ENCODE measurements around the gene ZDHHC17. TPM values are rescaled to one million over a fixed set of nuclear protein-coding genes. Genes with fewer than 3 reads are reported as not detected.

Gene ZDHHC17
- total RNA-seq, 1 donor from 2014 or later, result 58.8 TPM

DNA sequence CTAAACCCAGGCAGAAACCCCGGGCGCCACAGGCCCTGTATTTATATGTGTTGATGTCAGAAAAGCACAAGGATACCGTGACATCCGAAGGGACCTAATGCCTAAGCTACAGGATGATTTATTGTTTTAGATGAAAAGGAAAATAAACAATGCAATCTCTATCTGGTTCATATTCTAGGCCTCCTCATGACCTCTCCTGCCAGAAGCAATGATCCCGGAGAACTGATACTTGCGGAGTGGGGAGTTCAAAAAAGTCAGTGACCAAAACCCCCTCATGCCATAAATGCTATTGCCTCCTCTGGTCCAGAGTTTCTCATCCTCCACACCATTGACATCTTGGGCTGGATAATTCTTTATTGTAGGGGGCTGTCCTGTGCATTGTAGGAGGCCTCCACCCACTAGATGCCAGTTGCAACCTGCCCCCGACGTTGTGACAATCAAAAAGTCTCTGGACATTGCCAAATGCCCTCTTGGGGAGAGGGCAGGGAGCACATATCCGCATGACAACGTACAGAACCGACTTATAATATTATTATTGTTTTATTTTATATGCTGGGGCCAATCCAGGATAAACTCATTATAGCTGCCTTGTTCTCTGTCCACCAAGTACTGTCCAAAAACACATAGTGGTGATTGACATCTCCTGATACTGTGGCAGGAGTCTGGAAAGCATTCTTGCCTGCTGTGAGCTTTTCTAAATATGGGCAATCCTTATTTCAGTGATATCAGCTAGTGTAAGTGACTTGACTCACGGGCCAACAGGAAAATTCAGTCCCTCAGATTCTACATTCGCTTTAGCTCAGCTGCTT is 116.0 kb downstream of the ZDHHC17 start:
- no peak for DNase-seq (ENCODE audit: low read depth, low spot score)
- Mint-ChIP-seq H3K27me3 (ENCODE audit: low read depth) (peaks cover 35% of the 10 kb centered on the region), H3K9me3 (no peaks in the 10 kb centered on the region), H3K36me3 (ENCODE audit: low read depth) (no peaks in the 10 kb centered on the region), H3K4me1 (peaks cover 24% of the 10 kb centered on the region), H3K27ac (ENCODE audit: unreplicated experiment) (peak overlapping the region; percentile 94), H3K4me3 (peak overlapping the region; percentile 90)
- TF ChIP-seq, protein P1, sequence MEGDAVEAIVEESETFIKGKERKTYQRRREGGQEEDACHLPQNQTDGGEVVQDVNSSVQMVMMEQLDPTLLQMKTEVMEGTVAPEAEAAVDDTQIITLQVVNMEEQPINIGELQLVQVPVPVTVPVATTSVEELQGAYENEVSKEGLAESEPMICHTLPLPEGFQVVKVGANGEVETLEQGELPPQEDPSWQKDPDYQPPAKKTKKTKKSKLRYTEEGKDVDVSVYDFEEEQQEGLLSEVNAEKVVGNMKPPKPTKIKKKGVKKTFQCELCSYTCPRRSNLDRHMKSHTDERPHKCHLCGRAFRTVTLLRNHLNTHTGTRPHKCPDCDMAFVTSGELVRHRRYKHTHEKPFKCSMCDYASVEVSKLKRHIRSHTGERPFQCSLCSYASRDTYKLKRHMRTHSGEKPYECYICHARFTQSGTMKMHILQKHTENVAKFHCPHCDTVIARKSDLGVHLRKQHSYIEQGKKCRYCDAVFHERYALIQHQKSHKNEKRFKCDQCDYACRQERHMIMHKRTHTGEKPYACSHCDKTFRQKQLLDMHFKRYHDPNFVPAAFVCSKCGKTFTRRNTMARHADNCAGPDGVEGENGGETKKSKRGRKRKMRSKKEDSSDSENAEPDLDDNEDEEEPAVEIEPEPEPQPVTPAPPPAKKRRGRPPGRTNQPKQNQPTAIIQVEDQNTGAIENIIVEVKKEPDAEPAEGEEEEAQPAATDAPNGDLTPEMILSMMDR (conservative IDR thresholded peaks at IDR 0.05), result no peak

DNA sequence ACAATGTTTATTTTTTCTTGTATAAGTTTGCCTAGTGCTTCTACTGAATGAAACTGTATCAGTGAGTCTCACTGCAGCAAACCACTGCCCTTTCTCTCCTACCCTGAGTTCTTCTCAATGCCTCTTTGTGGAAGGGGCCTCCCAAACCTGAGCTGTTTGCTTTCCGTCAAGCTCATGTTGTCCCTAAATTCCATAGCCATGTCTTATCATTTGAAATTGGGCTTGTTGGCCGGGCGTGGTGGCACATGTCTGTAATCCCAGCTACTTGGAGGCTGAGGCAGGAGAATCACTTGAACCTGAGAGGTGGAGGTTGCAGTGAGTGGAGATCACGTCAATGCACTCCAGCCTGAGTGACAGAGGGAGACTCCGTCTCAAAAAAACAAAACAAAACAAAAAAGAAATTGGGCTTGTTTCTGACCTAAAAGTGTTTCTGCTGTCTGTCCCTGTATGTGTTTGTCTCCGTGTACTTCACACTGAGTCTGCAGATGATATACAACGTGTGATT is 116.7 kb downstream of the ZDHHC17 start:
- peaks cover 35% of the 10 kb centered on the region for H3K27me3 Mint-ChIP-seq (ENCODE audit: low read depth)
- TF ChIP-seq, protein P1 (conservative IDR thresholded peaks at IDR 0.05), result no peak
- no peaks in the 10 kb centered on the region for H3K36me3 Mint-ChIP-seq (ENCODE audit: low read depth)
- no peaks in the 10 kb centered on the region for H3K9me3 Mint-ChIP-seq
- no peak for DNase-seq (ENCODE audit: low read depth, low spot score)
- H3K27ac Mint-ChIP-seq (ENCODE audit: unreplicated experiment), result no peak overlapping the region
- H3K4me3 Mint-ChIP-seq, result peak overlapping the region; percentile 90
- peaks cover 24% of the 10 kb centered on the region for H3K4me1 Mint-ChIP-seq

DNA sequence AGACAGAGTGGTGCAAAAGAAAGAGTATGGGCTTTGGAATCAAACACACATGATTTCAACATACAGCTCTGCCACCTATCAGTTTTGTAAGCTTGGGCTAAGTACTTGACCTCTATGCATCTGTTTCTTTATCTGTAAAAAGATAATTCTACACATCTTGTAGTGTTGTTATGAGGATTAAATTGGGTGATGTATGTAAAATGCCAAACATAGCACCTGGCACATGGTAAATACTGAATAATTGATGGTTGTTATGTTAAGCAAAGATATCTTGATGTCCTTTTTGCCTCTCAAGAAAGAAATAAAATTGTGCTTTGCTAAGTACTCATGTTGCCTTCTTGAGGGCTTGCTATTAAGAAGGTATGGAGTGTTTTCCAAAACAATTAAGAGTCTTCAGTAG is 117.2 kb downstream of the ZDHHC17 start:
- TF ChIP-seq, protein P1 (conservative IDR thresholded peaks at IDR 0.05), result no peak
- no peak overlapping the region for H3K27ac Mint-ChIP-seq (ENCODE audit: unreplicated experiment)

DNA sequence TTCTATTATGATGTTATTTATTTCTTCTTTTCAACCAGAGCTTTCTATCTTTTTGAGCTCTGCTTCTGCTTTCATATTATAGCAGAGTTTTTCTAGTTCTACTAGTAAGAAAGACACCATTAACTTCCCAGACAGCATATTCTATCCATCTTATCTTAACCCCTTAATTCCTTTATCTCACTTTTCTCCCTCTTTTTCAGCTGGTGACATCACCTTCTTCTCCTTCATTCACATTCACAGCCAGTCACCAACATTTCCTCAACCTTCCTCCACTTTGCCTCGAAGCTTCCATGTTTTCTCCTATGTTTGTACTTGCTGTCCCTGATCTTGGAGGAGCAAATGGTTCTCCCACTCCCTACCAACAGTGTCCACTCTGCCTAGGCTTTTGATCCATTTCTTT is 118.5 kb downstream of the ZDHHC17 start:
- Mint-ChIP-seq H3K27me3 (ENCODE audit: low read depth) (peaks cover 42% of the 10 kb centered on the region), H3K36me3 (ENCODE audit: low read depth) (no peaks in the 10 kb centered on the region), H3K9me3 (no peaks in the 10 kb centered on the region), H3K4me1 (peaks cover 19% of the 10 kb centered on the region), H3K27ac (ENCODE audit: unreplicated experiment) (no peak overlapping the region), H3K4me3 (peak overlapping the region; percentile 39)
- TF ChIP-seq, protein P1 (conservative IDR thresholded peaks at IDR 0.05), result no peak
- no peak for DNase-seq (ENCODE audit: low read depth, low spot score)

More for the DNA sequence above, 117.2 kb downstream of the ZDHHC17 start:
- H3K4me1 Mint-ChIP-seq, result peaks cover 24% of the 10 kb centered on the region
- H3K27me3 Mint-ChIP-seq (ENCODE audit: low read depth), result peaks cover 40% of the 10 kb centered on the region
- no peak for DNase-seq (ENCODE audit: low read depth, low spot score)
- H3K4me3 Mint-ChIP-seq, result peak overlapping the region; percentile 60
- H3K36me3 Mint-ChIP-seq (ENCODE audit: low read depth), result no peaks in the 10 kb centered on the region
- H3K9me3 Mint-ChIP-seq, result no peaks in the 10 kb centered on the region

DNA sequence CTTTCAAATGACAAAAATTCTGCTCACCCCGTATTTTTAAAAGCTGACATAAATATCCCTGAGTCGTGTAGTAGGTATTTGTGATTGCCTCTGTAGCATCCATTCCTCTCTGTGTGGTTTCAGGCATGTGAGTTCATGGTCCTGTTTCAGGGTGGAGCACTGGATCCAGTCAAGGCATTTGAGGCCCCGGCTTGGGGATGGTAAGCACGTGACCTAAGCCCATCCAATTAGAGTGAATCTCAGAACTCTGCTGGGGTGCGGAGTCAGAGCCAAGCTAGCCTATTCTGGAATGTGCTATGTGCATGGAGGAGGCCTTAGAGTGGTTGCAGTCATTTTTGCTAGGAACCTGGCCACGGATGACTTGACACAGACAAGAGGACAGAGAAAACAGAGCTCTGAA is 119.2 kb downstream of the ZDHHC17 start:
- TF ChIP-seq, protein P1 (conservative IDR thresholded peaks at IDR 0.05), result no peak
- no peaks in the 10 kb centered on the region for H3K9me3 Mint-ChIP-seq
- H3K27me3 Mint-ChIP-seq (ENCODE audit: low read depth), result peaks cover 35% of the 10 kb centered on the region
- no peak overlapping the region for H3K4me3 Mint-ChIP-seq
- no peak overlapping the region for H3K27ac Mint-ChIP-seq (ENCODE audit: unreplicated experiment)
- peaks cover 15% of the 10 kb centered on the region for H3K4me1 Mint-ChIP-seq
- DNase-seq (ENCODE audit: low read depth, low spot score), result no peak
- H3K36me3 Mint-ChIP-seq (ENCODE audit: low read depth), result no peaks in the 10 kb centered on the region

Measured in neural crest cell (in vitro differentiated cells).